GM12873 (cell line): ENCODE results near the gene USP8.

Experiments
- CTCF ChIP-seq: IDR thresholded peaks from 2 replicates; pipeline ENCODE4 v1.5.1; 2012; ENCODE audit warnings: low read depth, mild to moderate bottlenecking, moderate library complexity, low read length, control low read depth; ENCODE audit not compliant: insufficient read depth; ENCODE audit errors: missing control alignments

Gene USP8

GRCh38 chr15:50549326-50549725 lies 125.1 kb downstream of the USP8 start:
- TF ChIP-seq CTCF = no peak

GRCh38 chr15:50552238-50552637 lies 128.0 kb downstream of the USP8 start:
- TF ChIP-seq CTCF = no peak

- TF ChIP-seq CTCF = no peak
Measured at GRCh38 chr15:50556642-50557371, 132.6 kb downstream of the USP8 start.

GRCh38 chr15:50558012-50558411 lies 133.8 kb downstream of the USP8 start:
- TF ChIP-seq CTCF = no peak

GRCh38 chr15:50562735-50563640 lies 138.8 kb downstream of the USP8 start:
- no peak for TF ChIP-seq CTCF

GRCh38 chr15:50563756-50564155 lies 139.6 kb downstream of the USP8 start:
- no peak for TF ChIP-seq CTCF
